GM12891 (cell line): Measurements from ENCODE around the gene COL18A1.

ENCODE experiments used
- POLR2A ChIP-seq: IDR thresholded peaks from 2 replicates; pipeline ENCODE4 v1.6.1; 2011; ENCODE audit warnings: low read depth, low read length, control low read depth
- POLR2AphosphoS5 ChIP-seq: IDR thresholded peaks from 2 replicates; pipeline ENCODE4 v1.6.1; 2011; ENCODE audit warnings: low read depth, low read length, control low read depth

DNA sequence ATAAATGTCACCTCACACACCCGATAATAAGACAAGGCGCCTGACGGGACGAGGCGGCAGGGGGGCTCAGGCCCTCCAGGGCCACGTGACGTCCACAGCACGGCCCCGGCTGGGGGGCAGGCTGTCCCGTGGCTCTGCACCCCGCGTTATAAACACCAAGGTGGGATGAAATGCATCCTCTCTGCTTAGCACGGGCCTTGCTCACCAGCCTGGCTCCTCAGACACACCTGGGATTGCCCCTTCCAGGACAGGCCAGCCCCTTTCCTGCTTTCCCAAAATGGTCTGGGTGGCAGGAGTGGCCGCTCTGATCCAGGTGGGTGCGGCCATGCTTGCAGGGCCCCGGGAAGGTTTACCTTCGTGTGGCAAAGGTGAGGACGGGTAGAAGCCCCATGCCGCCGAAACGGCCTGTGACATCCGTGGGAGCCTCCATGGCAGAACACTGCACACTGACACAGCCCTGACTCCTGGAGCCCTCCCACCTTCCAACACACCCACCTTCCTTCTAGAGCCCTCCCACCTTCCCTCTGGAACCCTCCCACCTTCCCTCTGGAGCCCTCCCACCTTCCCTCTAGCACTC, 101.4 kb downstream of the COL18A1 start:
- TF ChIP-seq POLR2A = no peak
- TF ChIP-seq POLR2AphosphoS5 = no peak
